NCI-H2196 (cell line): ENCODE measurements around the gene TLR3.
"Not testable (repeated sequence)": the region's sequence is repeated elsewhere in the genome, so short reads cannot be mapped to it uniquely, and the experiment has no call there.

Experiments used
- DNase-seq: peaks from one replicate; lab custom pipeline; 2025; ENCODE audit not compliant: unreplicated experiment; lab: John Stamatoyannopoulos, UW

Gene TLR3

DNA sequence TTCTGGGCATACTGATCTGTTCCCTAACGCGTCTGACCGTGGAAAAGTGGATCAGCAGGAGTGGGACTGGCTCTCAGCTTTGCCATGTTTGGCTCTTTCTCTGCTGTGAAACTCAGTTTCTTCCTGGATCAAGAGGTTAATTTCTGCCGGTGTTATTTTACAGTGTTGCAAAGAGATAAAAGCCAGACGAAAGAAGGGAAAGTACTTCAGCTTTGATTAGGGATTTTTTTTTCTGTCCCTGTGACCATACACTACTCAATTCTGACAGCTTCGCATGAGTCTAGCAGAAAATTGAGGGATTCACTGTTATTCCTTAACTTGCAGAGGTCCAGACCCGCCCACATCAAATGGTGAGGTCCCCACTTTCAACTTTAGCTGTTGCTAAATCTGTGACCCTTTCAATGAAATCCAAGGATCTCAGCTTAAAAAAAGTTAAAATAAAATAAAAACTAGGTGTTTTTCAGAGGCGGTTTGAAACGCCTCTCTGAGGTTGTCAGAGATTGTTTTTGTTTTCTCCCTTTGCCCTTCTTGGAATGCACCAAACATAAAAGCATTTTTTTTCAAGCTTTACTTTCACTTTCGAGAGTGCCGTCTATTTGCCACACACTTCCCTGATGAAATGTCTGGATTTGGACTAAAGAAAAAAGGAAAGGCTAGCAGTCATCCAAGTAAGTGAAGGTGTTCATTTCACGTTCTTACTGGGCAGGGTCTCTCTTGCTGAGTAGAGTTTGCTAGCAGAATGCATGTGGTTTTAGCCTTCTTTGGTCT, at the start of gene TLR3:
Gene TLR3, plus strand, starts transcription at position 576 of the 768 bp plus-strand sequence. CDS start 7,464 bp downstream, outside the sequence.
- peak; percentile 4 for DNase-seq

DNA sequence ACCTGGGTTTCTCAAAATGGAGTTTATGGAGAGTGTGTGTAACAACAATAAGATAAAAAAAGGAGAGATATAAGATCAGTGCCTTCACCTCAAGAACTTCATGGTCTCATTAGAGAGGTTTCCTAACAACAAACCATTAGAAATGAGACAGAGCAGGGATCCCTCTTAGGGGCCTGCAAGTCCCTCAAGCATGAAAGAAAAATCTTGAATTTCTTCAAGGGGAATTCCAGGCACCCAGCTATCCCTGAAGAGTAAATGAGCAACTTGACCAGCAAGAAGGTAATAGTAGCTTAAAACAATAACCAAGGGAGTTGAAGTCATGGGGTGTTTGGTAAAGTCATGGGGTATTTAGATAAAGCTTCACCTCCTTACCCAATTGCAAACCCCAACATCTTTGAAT, 49.7 kb upstream of the TLR3 start:
- DNase-seq = no peak

DNA sequence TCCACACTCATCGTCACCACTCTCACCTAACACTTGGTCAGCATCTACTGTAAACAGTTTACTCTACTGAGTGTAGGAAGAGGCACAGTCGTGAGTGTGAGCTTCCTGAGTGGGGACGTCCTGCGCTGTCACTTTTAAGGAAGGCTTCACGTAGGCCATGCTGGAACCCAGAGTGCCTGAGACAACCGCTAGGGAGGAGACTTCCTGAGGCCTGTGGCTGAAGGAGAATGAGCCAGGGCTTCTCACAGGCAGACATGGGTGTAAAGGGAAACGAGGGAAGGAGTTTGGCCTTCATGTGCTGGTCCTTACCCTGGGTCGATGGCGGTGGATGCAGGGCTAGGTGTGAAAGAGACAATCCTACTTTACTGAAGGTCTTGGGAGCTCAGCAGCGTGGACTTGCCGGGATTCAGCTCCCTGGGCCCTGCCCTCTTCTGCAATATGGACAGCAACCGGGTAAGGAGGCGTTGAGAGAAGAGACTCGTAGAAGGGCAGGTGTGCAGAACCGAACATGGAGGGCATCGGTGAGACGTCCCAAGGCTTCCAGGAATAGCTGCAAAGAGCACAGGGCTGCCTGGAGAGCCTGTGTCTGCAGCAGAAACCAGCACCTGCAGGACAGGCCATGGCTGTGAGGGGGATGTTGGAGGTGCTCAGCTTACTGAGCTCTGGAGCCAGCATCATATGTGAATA, 48.7 kb upstream of the TLR3 start:
- DNase-seq = no peak

DNA sequence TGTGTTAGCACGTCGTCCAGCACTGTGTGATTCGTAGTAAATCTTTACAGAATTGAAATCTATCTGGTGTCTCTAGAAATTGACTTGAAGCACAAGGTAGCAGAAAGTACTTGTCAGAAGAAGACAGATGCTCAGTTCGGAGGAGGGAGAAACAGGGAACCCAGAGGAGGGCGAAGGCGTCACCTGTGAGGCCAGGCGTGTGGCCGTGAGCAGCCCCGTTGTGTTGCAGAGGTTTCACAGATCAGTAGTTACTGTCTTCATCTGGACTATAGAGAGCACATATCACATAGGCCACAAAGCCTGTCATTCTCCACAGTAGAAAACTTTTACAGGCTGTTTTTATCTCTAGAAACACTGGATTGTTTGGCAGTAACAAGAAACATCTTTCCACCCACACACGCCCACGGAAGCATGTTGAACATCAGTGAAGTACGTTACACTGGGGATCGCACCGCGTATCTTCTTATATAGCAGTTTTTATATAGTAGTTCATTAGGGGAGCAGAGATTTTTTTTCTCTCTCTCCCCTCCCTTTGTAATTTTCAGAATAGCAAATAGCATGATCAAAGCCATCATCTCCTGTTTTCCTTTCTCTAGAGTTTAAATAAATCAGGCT, 48.1 kb upstream of the TLR3 start:
- DNase-seq = no peak

DNA sequence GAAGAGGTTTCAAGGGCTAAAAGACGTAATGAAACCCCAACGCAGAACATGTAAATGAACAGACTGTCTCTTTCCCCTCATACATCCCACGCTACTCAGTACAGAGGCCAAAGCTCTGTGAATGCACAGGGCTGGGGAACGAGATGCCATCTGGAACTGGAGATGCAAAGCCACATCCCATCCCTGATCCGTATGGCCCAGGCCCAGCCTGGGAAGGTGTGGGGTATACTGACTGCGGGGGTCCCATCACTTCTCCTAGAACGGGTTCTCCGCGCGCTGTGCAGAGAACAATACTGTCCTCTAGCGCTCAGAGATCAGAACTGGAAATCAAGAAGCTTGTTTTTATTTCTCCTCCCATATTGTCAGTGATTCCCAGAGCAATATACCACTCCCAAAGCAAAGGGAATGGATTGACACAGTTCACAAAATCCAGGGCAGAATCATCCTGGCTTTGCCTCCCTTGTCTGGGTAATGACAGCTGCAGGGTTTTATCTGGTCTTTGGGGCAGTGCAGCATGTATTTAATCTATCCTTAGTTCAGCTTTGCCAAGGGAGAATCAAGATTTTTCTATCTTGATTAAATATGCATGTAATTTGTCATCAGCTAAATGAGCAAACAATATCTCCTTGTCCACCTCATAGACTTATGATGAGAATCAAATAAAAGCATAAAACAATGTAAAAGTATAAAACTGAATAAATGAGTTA, 47.3 kb upstream of the TLR3 start:
- DNase-seq = no peak

DNA sequence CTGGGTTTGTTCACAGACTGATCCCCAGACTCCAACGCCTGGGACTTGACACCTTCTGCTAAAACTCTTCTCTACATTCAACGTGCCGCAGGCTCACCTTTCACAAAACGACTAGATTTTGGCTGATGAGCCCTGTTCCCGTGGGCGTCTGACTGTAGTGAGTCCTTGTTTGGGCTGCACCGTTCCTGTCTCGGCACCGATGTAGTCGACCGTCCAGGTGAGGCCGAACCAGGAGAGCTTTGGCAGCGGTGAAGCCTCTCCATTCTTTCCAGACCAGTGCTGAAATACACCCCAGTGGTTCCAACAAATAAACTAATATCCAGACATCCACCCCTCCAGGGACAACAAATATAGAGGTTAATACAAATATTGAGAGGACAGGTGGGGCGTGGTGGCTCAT, 45.0 kb upstream of the TLR3 start:
- no peak for DNase-seq

DNA sequence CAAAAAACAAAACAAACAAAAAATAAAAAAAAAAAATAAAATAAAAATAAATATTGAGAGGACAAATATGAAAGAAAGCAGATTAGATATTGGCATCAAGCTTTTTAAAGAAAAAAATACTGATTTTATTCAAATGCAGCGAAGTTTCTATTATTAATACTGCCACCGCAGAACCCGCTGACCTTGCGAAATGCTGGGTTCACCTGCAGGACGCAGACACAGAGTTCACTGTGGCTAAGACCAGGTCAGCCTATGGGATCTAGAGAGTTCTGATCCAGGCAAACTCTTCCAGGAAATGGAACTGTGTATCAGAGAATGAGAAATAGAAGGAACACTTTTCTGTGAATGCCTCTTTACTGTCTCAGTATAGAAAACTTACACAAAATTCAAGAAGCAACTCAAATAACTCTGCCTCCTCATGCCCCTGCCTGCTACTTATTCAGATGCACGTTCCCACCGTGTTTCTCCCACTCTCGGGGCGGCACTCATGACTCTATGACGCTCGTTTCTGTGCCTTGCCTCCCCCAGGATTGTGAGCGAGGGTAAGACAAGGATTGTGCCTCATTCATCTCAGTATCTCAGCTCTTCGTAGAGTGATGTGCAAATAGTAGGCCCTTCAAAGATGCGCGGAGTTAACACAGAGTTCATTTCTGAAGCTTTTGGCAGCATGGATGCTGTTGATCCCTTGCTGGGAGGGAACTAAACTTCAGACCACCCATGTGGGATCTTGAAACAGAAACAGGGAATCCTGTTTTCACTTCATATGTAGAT, 44.1 kb upstream of the TLR3 start:
- no peak for DNase-seq

DNA sequence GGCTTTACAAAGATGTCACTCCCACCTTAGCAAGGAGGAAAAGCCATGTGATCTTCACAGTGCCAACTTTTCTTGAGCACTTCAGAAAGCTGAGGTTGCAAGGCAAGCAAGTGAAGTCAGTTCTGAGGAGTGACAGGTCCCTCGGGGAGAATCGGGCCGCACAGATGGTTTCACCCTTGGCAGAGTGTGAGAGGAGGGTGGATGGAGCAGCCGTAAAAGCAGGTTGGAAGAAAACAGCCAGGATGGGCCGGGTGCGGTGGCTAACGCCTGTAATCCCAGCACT, 43.6 kb upstream of the TLR3 start:
- DNase-seq = no peak

DNA sequence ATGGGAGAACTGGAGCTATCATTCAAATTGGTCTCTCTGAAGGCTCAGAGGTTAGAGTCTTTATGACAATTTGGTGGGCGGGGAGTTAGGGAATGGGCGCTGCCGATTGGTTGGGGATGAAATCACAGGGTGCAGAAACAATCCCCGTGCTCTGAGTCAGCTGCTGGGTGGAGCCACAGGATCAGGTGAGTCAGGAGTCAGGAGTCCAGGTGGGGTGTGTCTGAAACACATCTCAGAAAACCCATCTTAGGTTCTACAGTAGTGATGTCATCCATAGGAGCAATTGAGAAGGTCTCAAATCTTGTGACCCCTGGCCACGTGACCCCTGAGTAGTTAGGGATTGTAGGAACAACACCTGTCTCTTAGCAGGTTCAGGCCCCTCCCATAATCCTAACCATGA, 41.6 kb upstream of the TLR3 start:
- no peak for DNase-seq

DNA sequence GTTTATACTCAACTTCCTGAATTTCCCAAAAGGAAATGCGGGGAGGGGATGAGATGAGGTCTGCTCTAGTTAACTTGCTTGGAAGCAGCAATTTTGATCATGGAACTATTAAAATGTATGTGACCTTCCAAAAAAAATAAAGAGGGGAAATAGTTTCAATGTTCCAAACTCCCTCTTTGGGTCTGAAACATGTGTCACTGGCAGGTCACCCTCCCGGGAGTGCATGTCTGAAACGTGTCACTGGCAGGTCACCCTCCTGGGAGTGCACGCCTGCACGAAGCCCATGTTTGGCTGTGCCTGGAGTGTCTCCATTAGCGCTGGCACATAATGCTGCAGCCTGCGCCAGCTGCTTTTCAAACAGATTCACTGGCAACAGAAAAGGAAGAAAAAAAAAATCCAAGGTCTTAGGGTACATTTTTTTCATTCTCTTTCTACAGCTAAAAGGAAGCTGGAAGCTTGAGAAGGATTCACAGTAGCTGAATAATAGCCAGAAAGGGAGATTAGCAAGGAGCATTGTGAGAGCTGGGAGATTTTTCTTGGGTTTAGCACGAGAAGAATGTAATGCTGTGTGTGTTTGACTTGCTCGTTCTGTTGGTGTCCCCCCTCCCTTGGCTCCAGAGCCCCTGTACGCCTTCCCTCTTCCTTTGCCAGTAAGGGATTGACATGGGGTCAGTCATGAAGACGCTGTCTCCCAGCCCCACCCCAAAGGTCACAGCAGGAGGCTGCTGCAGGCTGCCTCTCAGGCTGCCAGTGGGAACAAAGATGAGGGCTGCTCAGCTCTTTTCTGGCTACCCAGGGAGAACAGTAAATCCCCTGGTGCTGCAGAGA, 39.2 kb upstream of the TLR3 start:
- peak; percentile 3 for DNase-seq

DNA sequence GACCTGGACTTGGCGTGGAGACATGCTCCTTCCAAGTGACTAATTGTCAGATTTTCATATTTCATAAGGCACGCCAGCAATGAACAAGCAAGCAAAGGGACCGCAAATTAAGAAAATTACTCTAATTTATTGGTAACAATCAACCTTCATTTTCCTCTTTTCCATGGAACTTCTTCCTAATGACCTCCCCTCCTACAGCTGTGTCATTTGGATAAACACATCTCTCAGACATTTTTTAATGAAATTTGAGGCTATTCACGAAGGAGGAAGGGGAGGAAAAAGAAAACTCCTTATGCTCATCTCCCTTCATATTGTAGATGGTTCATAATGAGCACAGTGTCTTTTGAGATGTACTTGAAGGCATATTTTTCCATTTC, 38.6 kb upstream of the TLR3 start:
- DNase-seq = no peak

DNA sequence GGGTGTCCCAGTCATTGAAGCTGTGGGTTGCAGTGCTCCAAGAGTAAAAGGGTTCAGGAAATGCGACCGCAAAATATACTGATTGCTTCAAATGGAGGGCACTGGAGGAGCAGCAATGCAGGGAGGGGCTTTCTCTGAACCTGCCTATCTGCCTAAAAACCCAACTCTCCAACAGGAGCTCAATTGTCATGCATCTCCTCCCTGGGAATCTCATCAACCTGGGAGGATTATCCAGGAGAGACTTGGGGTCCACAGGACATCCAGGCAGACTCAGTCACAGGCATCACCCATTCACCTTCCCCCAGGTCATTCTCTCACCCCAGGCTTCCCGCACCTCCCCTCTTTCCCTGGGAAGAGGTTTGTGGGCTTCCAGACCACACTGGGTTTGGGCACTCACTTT, 38.2 kb upstream of the TLR3 start:
- DNase-seq = no peak

DNA sequence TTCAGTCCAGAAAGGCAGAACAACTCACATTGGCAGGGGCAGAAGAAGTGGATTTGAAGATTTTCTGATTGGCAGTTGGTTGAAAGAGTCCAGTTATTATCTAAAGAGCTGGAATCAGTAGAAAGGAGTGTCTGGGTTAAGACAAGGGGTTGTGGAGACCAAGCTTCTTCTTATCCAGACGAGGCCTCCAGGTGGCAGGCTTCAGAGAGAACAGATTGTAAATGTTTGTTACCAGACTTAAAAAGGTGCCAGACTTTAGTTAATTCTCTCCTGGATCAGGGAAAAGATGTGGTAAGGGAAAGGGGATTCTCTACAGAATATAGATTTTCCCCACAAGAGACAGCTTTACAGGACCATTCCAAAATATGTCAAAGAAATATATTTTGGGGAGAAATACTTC, 36.7 kb upstream of the TLR3 start:
- DNase-seq = peak; percentile 4

DNA sequence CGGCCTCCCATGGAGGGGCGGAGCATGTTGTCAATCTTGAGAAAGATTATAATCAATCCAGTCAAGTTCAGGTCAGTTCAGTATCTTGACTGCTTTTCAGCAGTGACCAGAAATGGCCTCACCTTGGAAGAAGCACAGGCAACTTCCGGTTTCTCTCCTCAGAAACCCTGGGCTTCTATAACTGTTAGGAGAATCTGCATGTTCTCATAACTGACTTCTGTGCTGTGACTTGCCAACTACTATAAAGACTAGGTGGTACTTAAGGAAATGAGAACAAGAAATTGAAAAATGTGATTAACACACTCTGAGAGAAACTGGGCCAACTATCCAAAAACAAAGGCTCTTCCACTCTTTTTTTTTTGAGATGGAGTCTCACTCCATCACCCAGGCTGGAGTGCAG, 35.9 kb upstream of the TLR3 start:
- DNase-seq = no peak

DNA sequence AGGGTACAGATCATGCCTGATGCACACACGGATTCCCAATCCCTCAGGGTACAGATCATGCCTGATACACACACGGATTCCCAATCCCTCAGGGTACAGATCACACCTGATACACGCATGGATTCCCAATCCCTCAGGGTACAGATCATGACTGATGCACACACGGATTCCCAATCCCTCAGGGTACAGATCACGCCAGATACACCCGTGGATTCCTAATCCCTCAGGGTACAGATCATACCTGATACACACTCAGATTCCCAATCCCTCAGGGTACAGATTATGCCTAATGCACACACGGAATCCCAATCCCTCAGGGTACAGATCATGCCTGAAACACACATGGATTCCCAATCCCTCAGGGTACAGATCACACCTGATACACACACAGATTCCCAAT, 34.3 kb upstream of the TLR3 start:
- not testable (repeated sequence) for DNase-seq

DNA sequence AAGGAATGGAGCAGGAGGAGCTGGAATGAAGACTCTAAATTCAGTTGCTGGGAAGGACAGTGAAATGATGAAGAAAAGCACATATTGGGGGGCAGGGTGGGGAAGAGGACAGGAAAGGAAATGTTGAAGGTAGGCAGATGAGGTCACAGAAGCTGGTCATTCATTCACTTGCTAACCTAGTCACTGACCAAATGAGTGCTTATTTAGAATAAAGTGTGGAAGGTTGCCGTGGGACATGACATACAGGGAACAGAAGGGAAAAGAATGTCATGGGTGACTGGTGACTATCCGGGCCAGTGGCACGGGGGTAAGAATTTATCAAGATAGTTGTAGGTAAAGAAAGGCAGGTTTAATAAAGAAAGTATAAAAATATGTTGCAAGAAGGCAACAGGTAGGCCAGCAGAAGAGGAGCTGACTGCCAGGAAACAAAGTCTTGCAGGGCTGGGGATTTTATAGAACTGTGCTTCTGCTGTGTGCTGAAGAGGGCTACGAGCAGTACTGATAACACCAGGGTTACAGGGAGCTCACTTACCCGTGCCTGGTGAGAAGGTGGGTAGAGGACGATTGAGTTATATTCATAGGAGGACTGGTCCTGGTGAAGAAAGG, 31.9 kb upstream of the TLR3 start:
- DNase-seq = no peak

DNA sequence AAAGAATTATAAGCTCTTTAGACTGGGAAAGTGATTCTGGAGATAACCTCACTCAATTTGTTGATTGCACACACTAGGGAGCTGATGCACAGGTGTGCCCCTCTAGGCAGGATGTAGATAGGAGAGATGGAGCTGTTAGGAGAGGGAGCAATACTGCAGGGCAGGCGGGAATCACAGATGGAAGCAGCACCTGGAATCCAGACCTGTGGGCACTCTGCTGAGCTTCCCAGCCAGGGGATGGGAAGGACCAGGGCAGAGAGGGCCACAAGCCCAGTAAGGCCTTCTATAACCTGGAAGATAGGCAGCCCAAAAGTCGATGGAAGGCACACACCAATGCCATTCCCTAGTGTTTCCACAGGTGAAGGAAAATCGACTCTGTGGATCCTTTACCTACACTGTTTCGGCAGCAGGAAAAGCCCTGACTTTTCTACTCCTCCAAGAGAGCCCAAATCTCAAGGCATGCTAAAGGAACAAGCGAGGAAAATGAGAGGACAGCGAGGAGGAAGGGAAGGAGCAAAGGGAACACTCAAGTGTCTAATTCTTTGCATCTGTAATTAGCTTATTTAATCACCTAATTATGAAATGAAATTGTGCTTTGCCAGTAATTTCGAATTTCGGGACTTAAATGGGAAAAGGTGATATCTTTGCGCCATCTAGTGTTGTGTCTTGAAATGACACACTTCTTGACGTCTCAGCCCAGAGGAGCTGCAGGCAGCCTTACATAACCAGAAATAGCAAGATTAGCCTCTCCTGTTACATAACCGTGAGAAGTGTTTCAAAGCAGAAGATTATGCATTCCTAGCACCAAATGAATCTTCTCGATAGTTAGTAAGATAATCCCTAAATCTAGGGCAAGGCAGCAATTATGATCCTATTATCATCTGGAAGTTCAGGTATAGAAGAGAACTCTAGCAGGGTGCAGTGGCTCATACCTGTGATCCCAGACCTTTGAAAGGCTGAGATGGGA, 31.0 kb upstream of the TLR3 start:
- DNase-seq = peak; percentile 43

DNA sequence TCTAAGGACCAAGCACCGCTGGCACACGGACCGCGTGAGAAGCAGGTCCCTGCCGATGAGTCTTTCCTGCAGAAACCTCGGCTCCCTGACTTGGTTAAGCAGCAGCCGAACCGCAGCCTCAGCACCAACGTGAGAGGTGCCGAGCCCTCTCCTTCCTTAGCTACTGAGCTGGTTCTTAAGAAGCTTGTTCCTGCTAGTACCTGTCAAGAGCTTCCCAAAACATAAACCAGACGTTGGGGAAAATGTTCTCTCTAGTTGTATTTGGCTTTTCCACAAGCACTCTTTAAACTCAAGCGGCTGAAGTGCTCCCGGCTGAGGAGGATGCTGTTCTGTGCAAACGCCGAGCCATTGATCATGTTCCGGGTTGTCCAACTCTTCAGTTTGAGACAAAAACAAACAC, 29.3 kb upstream of the TLR3 start:
- no peak for DNase-seq

DNA sequence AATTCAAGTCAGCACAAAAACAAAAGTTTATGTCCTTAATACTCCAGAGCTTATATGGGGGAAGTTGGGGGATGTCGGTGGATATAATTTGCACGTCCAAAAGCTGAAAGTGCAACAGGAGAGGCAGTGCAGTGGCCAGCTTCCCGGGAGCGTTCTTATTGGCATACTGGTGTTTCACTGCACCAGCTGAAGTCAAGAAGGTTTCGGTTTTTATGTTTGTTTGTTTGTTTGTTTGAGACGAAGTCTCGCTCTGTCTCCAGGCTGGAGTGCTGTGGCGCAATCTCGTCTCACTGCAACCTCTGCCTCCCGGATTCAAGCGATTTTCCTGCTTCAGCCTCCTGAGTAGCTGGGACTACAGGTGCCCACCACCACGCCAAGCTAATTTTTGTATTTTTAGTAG, 28.6 kb upstream of the TLR3 start:
- DNase-seq = no peak
